ENCODE measurements around the gene PTER.

PTER gene

DNA sequence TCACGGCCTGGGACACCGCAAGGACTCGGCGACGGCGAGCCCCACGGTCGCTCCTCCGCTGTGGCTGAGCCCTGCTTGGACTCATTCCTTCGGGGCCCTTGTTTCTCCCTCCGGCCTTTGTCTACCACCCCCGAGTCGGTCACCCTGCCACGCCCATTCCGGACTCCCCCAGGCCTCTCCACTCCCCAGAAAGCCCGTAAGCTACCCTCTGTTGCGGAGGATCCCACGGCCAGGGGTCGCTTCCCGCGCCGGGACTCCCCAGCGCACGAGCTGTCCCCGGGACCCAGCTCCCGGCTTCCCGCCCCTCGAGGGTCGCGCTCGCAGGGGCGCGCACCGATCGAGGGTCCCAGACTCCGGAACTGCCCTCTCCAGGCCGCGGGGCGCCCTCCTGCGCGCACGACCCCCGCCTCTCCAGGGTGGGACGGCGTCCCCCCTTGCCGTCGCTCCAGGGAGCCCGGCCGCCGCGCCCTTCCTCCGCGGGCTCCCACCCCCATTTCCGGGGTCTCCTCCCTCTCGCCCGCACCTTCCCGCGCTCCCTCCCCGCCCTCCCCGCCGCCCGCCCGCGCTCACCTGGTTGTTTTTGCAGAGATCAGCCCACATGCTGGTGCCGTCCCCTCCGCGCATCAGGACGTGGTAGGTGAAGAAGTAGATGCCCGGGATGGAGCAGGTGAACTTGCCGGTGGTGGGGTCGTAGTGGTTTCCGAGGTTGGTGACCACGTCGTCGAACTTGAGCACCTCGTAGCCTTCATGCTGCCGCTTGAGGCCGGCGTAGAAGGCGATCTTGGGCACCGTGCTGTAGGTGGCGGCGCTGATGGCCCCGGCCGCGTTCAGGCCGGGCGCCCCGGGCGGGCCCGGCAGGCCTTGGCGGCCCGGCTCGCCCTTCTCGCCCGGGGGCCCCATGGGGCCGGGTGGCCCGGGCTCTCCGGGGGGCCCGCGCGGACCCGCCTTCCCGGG, 83.4 kb downstream of the PTER start:
- TF ChIP-seq, protein P1, sequence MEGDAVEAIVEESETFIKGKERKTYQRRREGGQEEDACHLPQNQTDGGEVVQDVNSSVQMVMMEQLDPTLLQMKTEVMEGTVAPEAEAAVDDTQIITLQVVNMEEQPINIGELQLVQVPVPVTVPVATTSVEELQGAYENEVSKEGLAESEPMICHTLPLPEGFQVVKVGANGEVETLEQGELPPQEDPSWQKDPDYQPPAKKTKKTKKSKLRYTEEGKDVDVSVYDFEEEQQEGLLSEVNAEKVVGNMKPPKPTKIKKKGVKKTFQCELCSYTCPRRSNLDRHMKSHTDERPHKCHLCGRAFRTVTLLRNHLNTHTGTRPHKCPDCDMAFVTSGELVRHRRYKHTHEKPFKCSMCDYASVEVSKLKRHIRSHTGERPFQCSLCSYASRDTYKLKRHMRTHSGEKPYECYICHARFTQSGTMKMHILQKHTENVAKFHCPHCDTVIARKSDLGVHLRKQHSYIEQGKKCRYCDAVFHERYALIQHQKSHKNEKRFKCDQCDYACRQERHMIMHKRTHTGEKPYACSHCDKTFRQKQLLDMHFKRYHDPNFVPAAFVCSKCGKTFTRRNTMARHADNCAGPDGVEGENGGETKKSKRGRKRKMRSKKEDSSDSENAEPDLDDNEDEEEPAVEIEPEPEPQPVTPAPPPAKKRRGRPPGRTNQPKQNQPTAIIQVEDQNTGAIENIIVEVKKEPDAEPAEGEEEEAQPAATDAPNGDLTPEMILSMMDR (IDR thresholded peaks at IDR 0.05) = no peak

DNA sequence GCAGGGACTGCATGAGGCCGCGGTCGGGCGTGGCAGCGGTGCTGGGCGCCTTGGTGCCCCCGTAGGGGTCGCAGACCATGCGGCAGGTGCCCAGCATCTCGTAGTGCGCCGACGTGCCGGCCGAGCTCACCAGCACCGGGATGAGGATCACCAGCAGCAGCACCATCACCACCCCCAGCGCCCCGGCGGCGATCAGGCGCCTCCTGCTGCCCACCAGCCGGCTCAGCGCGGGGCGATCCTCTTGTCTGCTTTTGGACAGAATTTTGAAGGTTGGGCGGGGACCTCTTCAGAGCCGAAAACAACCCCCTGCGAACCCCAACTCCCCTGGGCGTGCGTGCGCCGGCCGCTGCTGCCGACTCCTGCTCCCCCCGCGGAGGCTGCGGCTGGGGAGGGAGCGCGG, 84.1 kb downstream of the PTER start:
- TF ChIP-seq, protein P1 (IDR thresholded peaks at IDR 0.05) = no peak

DNA sequence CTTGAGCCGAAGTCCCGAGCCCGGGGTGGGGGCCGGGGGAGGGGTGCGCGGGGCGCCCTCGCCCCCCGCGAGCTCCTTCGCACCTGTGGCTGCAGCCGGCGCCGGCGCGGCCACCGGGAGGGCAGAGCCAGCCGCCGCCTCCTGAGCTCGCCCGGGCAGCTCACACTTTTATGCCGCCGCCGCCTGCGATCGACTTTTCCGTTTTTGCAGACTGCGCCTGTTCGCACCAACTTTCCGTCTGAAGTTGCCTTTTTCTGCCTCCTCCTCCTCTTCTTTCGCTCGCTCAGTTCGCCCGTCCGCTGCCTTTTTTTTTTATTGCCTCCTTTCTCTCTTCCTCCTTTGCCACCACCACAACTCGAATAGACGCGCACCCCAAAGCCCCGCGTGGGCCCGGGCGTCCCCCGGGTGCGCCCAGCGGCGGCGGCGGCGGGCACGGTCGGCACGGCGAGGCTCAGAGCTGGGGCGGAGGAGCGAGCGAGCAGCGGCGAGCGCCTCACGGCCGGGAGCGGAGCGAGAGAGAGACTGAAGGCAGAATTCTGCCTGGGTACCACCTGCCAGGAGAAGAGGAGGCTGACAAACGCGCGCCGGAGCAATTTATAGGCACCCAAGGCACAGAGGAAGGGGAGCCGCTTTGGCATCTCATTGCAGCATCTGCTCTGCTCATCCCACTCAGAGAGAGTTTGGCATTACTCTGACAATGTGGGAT, 84.7 kb downstream of the PTER start, which contains the start of gene C1QL3:
C1QL3 (minus strand) TSS at position 569 of the 706 bp plus-strand sequence. CDS start 814 bp downstream, outside the sequence.
- TF ChIP-seq, protein P1 (IDR thresholded peaks at IDR 0.05) = no peak

DNA sequence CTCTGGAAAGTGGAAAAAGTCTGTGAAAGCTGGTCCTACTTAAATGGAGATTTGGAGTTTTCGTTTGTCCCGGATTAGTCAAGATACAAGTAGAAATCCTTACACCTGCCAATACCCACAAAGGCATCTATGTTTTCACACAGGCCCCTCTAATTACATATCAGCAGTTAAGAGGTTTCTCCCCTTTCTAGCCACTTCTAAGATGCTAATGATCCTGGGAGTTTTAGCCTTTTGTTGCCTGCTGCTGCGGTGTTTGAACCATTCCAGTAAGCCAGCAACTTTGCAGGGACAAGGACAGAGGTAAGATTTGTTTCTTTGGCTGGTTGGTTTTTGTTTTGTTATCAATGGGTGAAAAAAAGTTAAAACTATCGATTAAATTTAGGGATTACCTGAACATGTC, 90.6 kb downstream of the PTER start:
- TF ChIP-seq, protein P1 (IDR thresholded peaks at IDR 0.05) = no peak

DNA sequence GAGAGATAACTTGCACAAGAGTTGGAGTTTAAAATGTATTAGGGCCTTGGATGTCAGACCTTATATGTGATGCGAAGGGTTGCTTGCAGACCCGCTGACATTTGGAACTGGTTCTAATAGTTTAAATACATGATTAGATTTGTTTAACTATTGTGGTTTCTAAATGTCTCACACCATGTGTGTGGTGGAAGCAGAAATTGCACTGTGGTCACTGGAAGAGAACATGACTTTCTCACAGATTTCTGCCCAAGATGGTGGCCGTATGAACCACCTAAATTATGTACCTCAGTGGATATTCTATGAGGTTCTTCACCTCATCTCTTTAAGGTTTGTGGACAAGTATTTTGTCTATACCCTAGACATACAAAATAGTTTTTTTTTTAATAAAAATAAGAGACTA, 93.0 kb downstream of the PTER start:
- TF ChIP-seq, protein P1 (IDR thresholded peaks at IDR 0.05) = no peak

DNA sequence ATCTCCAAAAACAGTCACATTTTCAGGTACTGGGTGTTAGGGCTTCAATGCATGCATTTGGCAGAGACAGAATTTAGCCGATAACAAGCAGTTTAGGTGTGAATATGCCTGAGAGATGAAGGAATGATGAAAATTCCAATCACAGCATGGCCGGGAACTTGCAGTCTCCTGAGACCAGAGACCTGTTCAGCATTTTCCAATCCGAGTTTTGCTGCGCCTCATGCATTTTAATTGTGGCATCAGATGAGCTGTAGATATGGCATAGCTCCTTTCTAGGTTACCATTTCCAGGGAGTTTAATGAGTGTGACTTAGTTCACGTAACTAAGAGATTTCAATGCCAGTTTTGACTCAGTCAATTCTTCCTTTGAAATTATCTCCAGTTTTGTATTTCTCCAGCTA, 99.3 kb downstream of the PTER start:
- TF ChIP-seq, protein P1 (IDR thresholded peaks at IDR 0.05) = no peak

DNA sequence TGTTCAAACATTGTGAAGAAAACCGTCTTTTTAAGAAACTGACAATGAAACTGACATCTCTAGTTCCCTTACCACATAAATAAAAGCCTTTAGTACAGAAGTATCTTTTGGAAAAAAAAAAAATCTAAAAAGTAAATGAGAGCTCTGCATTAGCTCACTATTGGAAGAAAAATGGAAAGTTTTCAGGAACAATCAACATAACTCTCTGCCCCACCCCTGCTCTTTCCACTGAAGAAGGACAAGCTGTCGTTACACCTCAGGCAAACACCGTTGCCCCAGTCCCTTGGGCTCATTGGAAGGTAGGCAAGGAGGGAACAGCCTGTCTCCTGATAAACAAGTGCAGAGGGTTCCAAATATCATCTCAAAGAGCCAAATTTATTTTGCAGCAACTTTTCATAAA, 107.3 kb downstream of the PTER start:
- TF ChIP-seq, protein P1 (IDR thresholded peaks at IDR 0.05) = no peak

Data from LNCAP (cell line).